KMS-11 (cell line): ENCODE data around the gene CDCP1.

Experiments used
- H2AFZ ChIP-seq: fragments of 200-600 bp; sonication (generic); 2 replicates; pipeline ENCODE4 v1.6.1; 2016; ENCODE audit warnings: antibody characterized with exemption, mixed run types, low read depth
- H3K27ac ChIP-seq: fragments of 200-600 bp; sonication (generic); 2 replicates; pipeline ENCODE4 v1.6.1; 2016; ENCODE audit warnings: mild to moderate bottlenecking, mixed run types
- H3K27me3 ChIP-seq: fragments of 200-600 bp; sonication (generic); 2 replicates; pipeline ENCODE4 v1.6.1; 2017; ENCODE audit warnings: mild to moderate bottlenecking, low read depth, mixed run types, moderate library complexity; ENCODE audit not compliant: insufficient read depth
- H3K36me3 ChIP-seq: fragments of 200-600 bp; sonication (generic); 2 replicates; pipeline ENCODE4 v1.6.1; 2017; ENCODE audit warnings: mild to moderate bottlenecking, mixed run types; ENCODE audit not compliant: insufficient read depth
- H3K4me1 ChIP-seq: fragments of 200-600 bp; sonication (generic); 2 replicates; pipeline ENCODE4 v1.6.1; 2016; ENCODE audit warnings: mild to moderate bottlenecking, low read depth, mixed run types; ENCODE audit not compliant: poor library complexity, severe bottlenecking
- H3K4me2 ChIP-seq: fragments of 200-600 bp; sonication (generic); 2 replicates; pipeline ENCODE4 v1.7.0; 2016; ENCODE audit warnings: mild to moderate bottlenecking, mixed run types
- H3K4me3 ChIP-seq: fragments of 200-600 bp; sonication (generic); IDR thresholded peaks from 2 replicates; pipeline ENCODE4 v1.6.1; 2017; ENCODE audit warnings: low read depth, low read length, mixed read lengths; ENCODE audit not compliant: insufficient read depth
- H3K79me2 ChIP-seq: fragments of 200-600 bp; sonication (generic); 2 replicates; pipeline ENCODE4 v1.6.1; 2016; ENCODE audit warnings: low read depth, mixed run types; ENCODE audit not compliant: insufficient read depth
- H3K9ac ChIP-seq: fragments of 200-600 bp; sonication (generic); 2 replicates; pipeline ENCODE4 v1.6.1; 2016; ENCODE audit warnings: mild to moderate bottlenecking, mixed run types
- H4K20me1 ChIP-seq: fragments of 200-600 bp; sonication (generic); 2 replicates; pipeline ENCODE4 v1.6.1; 2016; ENCODE audit warnings: mild to moderate bottlenecking, mixed run types; ENCODE audit not compliant: insufficient read depth
- TF ChIP-seq, protein P1 (sequence below): fragments of 200-600 bp; sonication (generic); conservative IDR thresholded peaks from 2 replicates; pipeline ENCODE4 v1.6.1; 2017; ENCODE audit warnings: low read depth, mild to moderate bottlenecking, antibody characterized with exemption, low read length, moderate library complexity, mixed read lengths

CDCP1 gene

DNA sequence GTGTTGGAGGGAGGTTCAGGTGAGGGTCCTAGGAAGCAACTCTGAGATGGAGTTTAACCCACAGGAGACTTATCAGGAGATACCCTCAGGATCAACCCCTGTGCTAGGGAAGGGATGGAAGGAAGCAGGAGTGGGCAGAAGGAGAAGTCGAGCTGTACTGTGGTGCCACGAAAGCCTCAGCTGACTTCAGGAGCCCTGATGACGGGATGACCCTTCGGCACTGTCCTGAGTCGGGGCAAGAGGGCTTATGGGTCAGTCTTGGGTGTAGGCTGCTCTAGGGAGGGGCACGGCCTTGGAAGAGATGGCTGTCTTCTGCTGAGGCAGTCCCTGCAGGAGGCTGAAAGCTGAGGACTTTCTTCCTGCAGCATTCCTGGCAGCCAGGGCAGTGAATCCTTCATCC, 112.4 kb downstream of the CDCP1 start:
- H3K4me2 ChIP-seq: no peak overlapping the region

More for the DNA sequence above, 112.4 kb downstream of the CDCP1 start:
- H3K36me3 ChIP-seq: no peaks in the 10 kb centered on the region
- H4K20me1 ChIP-seq: no peaks in the 10 kb centered on the region
- H3K79me2 ChIP-seq: no peaks in the 10 kb centered on the region
- H3K4me1 ChIP-seq: peaks cover 26% of the 10 kb centered on the region
- H2AFZ ChIP-seq: no peak overlapping the region
- no peak overlapping the region for H3K4me3 ChIP-seq
- TF ChIP-seq, protein P1, sequence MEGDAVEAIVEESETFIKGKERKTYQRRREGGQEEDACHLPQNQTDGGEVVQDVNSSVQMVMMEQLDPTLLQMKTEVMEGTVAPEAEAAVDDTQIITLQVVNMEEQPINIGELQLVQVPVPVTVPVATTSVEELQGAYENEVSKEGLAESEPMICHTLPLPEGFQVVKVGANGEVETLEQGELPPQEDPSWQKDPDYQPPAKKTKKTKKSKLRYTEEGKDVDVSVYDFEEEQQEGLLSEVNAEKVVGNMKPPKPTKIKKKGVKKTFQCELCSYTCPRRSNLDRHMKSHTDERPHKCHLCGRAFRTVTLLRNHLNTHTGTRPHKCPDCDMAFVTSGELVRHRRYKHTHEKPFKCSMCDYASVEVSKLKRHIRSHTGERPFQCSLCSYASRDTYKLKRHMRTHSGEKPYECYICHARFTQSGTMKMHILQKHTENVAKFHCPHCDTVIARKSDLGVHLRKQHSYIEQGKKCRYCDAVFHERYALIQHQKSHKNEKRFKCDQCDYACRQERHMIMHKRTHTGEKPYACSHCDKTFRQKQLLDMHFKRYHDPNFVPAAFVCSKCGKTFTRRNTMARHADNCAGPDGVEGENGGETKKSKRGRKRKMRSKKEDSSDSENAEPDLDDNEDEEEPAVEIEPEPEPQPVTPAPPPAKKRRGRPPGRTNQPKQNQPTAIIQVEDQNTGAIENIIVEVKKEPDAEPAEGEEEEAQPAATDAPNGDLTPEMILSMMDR: no peak
- H3K27ac ChIP-seq: no peak overlapping the region
- H3K9ac ChIP-seq: no peak overlapping the region
- H3K27me3 ChIP-seq: no peaks in the 10 kb centered on the region
